GM21529 (cell line): ENCODE results near the gene RPN2.

Source experiments
- ATAC-seq: cut with Tn5 transposase; IDR thresholded peaks from one replicate; pipeline ENCODE4 v1.9.1; 2021; ENCODE audit not compliant: unreplicated experiment

The RPN2 gene

GRCh38 chr20:37261714-37262113, 82.6 kb downstream of the RPN2 start, which contains the start of gene GHRH:
TSS of gene GHRH (minus strand) at chr20:37261814. CDS start at chr20:37256889, 4,925 bp downstream.
- ATAC-seq = no peak

- ATAC-seq = no peak
Observed at GRCh38 chr20:37262505-37262904, 83.4 kb downstream of the RPN2 start.

DNA sequence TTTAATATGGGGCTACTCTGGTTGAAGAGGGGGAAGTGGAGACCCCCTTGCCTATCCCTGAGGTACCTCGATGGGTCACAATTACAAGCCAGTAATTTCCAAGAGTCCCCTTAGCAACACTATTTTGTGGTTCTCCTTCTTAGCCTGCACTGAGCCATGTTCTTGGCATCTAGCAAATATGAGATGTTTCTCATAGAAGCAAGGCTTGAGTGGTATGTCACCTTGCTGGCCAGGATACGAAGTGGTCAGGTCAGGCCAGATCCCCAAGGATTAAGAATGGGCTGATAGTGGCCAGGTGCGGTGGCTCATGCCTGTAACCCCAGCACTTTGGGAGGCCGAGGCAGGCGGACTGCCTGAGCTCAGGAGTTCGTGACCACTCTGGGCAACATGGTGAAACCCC, 84.6 kb downstream of the RPN2 start:
- ATAC-seq = no peak

DNA sequence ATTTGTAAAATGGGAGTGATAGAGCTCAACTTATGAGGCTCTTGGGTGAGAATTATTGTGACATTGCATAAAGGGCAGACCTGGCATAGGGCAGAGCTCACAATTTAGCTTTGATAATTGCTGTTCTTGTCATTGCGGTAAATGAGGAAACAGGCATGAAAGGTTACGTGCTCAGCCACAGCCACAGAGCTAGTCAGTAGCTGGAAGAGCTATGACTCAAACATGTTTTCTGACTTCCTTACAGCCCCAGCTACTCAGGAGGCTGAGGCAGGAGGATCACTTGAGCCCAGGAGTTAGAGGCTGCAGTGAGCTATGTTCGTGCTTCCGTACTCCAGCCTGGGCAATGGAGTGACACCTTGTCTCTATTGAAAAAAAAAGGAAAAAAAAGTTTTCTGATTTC, 86.0 kb downstream of the RPN2 start:
- peak; percentile 58 for ATAC-seq

DNA sequence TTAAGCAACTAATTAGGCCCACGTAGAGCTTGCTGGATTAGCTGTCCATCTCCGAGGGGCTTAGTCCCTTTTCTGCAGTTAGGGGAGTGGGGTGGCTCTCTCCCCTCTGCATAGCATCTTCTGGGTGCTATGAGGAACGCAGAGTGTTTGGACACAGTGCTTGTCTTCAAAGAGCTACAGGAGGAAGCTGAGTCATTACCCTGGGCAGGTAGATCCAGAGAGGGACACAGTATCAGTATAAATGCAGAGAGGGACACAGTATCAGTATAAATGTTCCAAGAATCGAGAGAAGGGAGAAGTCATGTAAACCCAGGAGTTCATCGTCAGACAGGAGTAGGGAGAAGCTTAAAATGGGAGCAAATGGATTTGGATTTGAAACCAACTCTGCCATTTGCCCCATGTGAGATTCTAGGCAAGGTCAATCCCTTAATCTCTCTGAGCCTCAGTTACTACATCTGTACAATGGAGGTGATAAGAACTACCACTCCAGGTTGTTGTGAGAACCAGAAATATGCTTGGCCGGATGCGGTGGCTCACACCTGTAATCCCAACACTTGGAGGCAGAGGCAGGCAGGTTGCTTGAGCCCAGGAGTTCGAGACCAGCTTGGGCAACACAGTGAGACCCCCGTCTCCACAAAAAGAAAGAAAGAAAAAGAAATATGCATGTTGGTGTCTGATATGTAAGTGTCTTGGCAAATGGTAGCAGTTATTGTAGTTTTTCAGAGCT, 88.0 kb downstream of the RPN2 start:
- ATAC-seq = no peak

DNA sequence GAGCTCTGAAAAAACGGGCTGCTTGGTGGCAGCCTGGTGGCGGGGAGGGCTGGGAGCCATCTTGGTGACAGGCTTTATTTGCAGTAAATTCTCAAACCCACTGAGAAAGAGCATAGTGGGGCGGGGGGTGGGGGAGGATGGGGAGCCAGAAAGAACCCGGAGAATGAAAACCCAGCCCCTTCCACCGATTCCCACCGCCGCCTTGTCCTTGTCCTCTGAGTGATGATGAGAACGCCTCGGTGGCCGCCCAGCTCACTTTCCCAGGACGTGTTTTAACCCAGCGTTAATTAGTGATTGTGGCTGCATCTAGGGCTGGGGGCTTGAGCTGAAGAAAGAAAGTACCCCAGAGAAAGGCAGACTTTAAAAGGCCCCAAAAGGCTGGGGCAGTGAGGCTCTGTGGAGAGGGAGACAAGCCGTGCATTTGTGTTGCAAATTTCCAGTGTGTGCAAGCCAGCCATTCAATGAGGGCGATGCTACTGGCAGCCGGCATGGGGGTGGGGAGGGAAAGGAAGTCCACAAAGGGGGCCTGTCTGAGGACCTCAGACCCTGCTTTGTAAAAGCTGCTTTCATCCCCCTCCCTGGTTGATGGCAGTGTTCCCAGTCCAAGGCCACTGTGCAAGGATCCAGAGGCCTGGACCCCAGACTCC, 88.7 kb downstream of the RPN2 start:
- ATAC-seq = no peak

DNA sequence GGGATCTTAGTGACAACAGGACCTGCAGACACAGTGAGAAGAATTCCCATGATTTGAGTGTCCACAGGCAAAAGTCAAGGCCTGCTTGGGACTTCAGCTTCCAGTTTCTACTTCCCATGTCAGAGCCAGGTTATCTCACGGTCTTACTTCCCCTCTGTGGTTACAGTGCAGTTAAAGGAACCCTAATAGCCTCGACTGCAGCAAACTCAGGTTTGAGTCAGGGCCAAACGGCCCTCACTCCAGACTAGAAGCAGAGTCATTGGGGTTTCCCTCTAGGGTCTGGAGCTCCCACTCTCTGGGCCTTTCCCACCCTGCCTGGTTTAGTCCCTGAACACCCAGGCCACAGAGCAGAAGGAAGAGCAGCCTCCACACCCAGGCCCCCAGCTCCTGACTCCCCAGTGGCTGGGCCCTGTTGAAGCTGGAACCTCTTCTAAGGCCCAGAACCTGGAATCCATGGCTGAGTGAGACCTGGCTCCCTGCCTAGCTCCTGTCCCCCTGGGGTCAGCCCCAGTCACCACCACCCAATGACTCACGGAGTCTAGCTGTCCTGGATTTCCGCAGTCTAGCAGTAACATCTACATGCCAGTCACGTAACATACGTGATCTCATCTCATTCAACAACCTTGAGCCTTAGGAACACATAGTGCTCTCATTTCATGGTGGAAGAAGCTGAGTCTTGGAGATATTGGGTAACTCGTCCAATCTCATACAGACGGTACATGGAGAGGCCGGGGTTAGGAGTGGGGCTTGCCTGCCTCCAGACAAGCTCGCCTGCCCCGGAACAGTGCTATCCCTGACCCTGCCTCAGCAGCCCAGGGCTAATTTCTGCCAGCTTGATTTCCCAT, 91.7 kb downstream of the RPN2 start:
- peak; percentile 62 for ATAC-seq

DNA sequence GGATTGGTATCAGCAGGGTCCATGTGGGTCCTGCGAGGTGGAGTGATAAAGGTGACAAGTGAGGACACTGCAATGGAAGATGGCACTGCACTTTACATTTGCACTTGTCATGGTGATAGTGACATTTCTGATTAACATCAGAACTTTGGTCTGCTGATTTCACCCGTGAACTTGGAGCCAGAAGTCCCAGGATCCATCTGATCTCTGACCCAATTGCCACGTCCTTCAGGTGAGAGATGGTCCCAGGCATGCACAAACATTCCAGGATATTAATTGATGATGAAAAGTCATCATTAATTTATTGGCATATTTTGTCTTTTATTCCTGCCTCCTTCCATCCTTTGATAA, 92.3 kb downstream of the RPN2 start:
- no peak for ATAC-seq

GRCh38 chr20:37273988-37274387, 94.9 kb downstream of the RPN2 start:
- ATAC-seq = no peak

- no peak for ATAC-seq
Observed at GRCh38 chr20:37274851-37275524, 95.9 kb downstream of the RPN2 start.

GRCh38 chr20:37276494-37277252, 97.5 kb downstream of the RPN2 start:
- ATAC-seq = peak; percentile 69

- ATAC-seq = no peak
Observed at GRCh38 chr20:37277253-37277593, 98.1 kb downstream of the RPN2 start.

DNA sequence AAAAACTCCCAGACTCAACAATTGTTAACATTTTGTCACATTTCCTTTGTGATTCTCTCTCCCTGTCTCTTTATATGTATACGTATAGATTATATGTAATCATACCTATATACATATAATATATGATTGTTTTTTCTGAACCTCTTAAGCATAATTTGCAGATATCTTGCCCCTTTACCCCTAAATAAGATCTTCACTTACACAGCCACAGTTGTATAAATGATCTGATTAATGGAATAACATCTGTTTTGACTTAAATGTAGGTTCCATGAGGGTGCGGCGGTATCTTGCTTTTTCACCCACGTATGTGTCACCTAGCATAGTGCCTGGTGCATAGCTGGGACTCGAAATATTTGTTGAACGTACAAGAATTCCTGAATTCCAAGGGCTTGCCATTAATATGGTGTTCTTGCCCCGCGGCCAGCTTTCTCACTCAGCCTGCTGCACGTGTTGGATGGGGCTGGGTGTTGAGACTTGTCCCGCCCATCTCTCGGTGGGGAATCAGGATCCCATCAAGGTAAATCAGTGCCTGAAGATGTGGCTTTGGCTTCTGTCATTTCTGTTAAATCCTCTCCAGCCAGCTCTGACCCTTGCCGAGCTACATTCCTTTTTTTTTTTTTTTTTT, 99.9 kb downstream of the RPN2 start:
- ATAC-seq = no peak

- ATAC-seq = no peak
Observed at GRCh38 chr20:37279820-37280219, 100.7 kb downstream of the RPN2 start.

DNA sequence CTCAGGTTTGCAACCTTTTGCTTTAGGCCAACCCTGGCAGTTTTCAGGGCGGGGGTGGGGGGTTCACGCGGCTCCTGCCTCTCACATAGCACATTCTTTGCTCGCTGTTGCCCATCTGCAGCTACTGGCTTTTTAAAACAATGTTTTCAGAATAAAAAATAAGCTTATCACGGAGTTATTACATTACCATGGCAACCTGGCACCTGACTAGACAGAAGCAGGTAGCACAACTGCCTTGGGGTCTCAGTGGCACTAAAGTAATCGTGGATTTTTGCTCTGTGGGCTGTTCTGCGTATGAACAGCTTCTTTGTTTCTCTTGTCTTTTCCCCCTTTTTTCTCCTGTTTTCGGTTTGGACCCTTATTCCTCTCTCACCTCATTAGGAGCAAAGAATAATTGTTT, 101.3 kb downstream of the RPN2 start:
- no peak for ATAC-seq

DNA sequence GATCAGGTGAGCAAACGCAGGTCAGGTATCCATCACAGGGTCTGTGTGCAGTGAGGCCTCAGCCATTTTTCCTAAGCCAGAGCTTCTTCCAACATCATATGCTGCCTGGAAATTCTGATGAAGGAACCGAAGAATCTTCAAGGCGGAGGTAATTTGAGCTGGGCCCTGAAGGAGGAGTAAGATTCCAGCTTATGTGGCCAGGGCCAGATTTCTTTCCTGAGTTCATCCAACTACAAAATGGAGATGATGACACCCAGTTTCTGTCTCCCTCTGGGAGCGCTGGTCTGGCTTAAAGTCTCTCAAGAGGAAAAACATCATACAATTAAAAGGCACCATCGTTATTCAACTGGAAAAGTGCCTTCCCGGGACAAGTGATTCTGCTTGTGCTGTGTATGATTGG, 103.4 kb downstream of the RPN2 start:
- no peak for ATAC-seq

GRCh38 chr20:37283530-37284195, 104.5 kb downstream of the RPN2 start:
- no peak for ATAC-seq

DNA sequence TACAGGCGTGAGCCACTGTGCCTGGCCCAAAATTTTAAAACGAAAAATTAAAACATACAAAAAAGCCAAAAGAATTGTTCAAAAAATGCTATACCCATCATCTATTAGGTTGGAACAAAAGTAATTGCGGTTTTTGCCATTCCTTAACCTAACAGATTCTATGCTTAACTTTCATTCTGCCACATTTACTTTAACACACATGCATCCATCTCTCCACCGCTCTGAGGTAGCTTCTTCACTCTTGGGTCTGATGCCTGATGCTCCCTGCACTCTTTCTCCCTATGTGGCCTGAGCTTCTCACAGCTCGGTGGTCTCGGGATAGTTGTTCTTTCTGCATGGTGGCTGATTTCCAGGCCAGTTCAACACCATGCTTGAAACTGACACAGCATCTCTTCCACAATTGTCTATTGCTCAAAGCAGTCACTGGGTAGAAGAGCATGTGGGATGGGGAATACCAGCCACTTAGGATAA, 105.6 kb downstream of the RPN2 start:
- no peak for ATAC-seq

- no peak for ATAC-seq
Observed at GRCh38 chr20:37285664-37286374, 106.7 kb downstream of the RPN2 start.
